DMS153 treated with DMSO at 0.1 percent for 48 hours (cell line): ENCODE measurements around the gene NDE1.
"Not testable (repeated sequence)": the region's sequence is repeated elsewhere in the genome, so short reads cannot be mapped to it uniquely, and the experiment has no call there.

Source experiments
- DNase-seq: peaks from one replicate; lab custom pipeline; 2025; ENCODE audit not compliant: unreplicated experiment; lab: John Stamatoyannopoulos, UW

The NDE1 gene

GRCh38 chr16:15694499-15694898 lies 44.5 kb downstream of the NDE1 start:
- no peak for DNase-seq

GRCh38 chr16:15699819-15700218 lies 49.8 kb downstream of the NDE1 start:
- no peak for DNase-seq

- DNase-seq, result no peak
Measured at GRCh38 chr16:15701367-15701766, 51.3 kb downstream of the NDE1 start.

GRCh38 chr16:15701975-15702970 lies 52.2 kb downstream of the NDE1 start:
- no peak for DNase-seq

- DNase-seq, result no peak
Measured at GRCh38 chr16:15703029-15703736, 53.1 kb downstream of the NDE1 start.

GRCh38 chr16:15704545-15704987 lies 54.5 kb downstream of the NDE1 start:
- peak; percentile 27 for DNase-seq

- no peak for DNase-seq
Measured at GRCh38 chr16:15705064-15705565, 55.1 kb downstream of the NDE1 start.

- DNase-seq, result no peak
Measured at GRCh38 chr16:15707332-15707731, 57.3 kb downstream of the NDE1 start.

GRCh38 chr16:15708096-15708495 lies 58.1 kb downstream of the NDE1 start:
- DNase-seq, result no peak

GRCh38 chr16:15708997-15709396 lies 59.0 kb downstream of the NDE1 start:
- DNase-seq, result no peak

- DNase-seq, result no peak
Measured at GRCh38 chr16:15714393-15715172, 64.5 kb downstream of the NDE1 start.

GRCh38 chr16:15715221-15715620 lies 65.2 kb downstream of the NDE1 start:
- DNase-seq, result no peak

GRCh38 chr16:15716694-15717447 lies 66.8 kb downstream of the NDE1 start:
- DNase-seq, result no peak

GRCh38 chr16:15721018-15721417 lies 71.0 kb downstream of the NDE1 start:
- DNase-seq, result no peak

- DNase-seq, result no peak
Measured at GRCh38 chr16:15723808-15724207, 73.8 kb downstream of the NDE1 start.

- DNase-seq, result no peak
Measured at GRCh38 chr16:15725641-15726240, 75.7 kb downstream of the NDE1 start.

- DNase-seq, result no peak
Measured at GRCh38 chr16:15726715-15727114, 76.7 kb downstream of the NDE1 start.

GRCh38 chr16:15727697-15728096 lies 77.7 kb downstream of the NDE1 start:
- not testable (repeated sequence) for DNase-seq

GRCh38 chr16:15729152-15729551 lies 79.1 kb downstream of the NDE1 start:
- DNase-seq, result no peak

- DNase-seq, result no peak
Measured at GRCh38 chr16:15732416-15732815, 82.4 kb downstream of the NDE1 start.
